Measurements from ENCODE around the gene FBN1.

Gene FBN1

DNA sequence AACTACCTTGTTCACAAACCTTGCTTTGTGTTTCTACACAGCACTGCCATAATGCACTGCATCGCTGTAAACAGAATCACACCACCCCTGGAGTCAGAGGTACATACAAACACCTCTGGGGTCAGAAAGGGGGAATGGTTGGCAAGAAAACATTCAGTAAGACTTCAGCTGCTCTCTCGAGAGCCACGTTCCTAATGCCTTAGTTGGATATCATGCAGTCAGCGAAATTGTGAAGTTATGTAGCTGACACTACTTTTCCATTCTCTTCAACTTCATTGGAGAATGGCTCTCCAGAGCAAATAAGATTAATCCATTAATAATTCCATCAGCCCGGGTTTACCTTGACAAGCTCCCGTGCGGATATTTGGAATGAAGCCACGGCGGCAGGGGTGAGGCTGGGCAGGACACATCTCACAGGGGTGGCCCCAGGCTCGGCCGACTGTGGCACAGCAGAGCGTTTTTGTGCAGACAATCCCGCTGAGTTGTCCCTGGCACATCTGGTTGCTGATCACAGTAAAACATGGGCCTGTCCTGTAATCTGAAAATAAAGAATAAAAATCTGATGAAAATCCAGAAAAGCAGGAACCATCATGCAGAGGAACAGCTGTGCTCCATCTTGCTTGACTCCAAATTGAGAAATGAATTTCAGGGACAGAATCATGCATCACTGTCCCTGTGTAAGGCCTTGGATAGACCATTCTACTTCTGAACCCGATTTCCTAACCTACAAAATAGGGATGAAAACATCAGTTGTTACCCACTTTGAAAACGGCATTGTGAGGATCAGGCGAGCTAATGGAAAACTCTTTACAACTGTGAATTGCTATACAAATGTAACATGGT lies 108.0 kb downstream of the FBN1 start:
- TF ChIP-seq, protein P1, sequence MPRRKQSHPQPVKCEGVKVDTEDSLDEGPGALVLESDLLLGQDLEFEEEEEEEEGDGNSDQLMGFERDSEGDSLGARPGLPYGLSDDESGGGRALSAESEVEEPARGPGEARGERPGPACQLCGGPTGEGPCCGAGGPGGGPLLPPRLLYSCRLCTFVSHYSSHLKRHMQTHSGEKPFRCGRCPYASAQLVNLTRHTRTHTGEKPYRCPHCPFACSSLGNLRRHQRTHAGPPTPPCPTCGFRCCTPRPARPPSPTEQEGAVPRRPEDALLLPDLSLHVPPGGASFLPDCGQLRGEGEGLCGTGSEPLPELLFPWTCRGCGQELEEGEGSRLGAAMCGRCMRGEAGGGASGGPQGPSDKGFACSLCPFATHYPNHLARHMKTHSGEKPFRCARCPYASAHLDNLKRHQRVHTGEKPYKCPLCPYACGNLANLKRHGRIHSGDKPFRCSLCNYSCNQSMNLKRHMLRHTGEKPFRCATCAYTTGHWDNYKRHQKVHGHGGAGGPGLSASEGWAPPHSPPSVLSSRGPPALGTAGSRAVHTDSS (tag by site-specific recombination; IDR thresholded peaks at IDR 0.05) = no peak
- no peak for TF ChIP-seq ZBTB1 (tag by site-specific recombination; IDR thresholded peaks at IDR 0.05)
- no peak for TF ChIP-seq HOXD13 (CRISPR knock-in tag; IDR thresholded peaks at IDR 0.05; ENCODE audit: borderline replicate concordance)
- TF ChIP-seq, protein P2, sequence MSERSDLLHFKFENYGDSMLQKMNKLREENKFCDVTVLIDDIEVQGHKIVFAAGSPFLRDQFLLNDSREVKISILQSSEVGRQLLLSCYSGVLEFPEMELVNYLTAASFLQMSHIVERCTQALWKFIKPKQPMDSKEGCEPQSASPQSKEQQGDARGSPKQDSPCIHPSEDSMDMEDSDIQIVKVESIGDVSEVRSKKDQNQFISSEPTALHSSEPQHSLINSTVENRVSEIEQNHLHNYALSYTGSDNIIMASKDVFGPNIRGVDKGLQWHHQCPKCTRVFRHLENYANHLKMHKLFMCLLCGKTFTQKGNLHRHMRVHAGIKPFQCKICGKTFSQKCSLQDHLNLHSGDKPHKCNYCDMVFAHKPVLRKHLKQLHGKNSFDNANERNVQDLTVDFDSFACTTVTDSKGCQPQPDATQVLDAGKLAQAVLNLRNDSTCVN (tag by site-specific recombination; optimal IDR thresholded peaks at IDR 0.05) = no peak
- no peak for TF ChIP-seq ZBTB17 (tag by site-specific recombination; IDR thresholded peaks at IDR 0.05)
- no peak for TF ChIP-seq ZNF510 (tag by site-specific recombination; IDR thresholded peaks at IDR 0.05; ENCODE audit: insufficient replicate concordance)
- no peak for TF ChIP-seq ZNF223 (tag by site-specific recombination; IDR thresholded peaks at IDR 0.05)
- no peak for TF ChIP-seq ZNF670 (tag by site-specific recombination; IDR thresholded peaks at IDR 0.05; ENCODE audit: low read depth)
- no peak for TF ChIP-seq ZNF544 (tag by site-specific recombination; IDR thresholded peaks at IDR 0.05)
- TF ChIP-seq ZNF785 (tag by site-specific recombination; IDR thresholded peaks at IDR 0.05) = no peak
- TF ChIP-seq ZNF324 (tag by site-specific recombination; IDR thresholded peaks at IDR 0.05) = no peak
- no peak for TF ChIP-seq ZNF664 (tag by site-specific recombination; IDR thresholded peaks at IDR 0.05)
- TF ChIP-seq, protein P3, sequence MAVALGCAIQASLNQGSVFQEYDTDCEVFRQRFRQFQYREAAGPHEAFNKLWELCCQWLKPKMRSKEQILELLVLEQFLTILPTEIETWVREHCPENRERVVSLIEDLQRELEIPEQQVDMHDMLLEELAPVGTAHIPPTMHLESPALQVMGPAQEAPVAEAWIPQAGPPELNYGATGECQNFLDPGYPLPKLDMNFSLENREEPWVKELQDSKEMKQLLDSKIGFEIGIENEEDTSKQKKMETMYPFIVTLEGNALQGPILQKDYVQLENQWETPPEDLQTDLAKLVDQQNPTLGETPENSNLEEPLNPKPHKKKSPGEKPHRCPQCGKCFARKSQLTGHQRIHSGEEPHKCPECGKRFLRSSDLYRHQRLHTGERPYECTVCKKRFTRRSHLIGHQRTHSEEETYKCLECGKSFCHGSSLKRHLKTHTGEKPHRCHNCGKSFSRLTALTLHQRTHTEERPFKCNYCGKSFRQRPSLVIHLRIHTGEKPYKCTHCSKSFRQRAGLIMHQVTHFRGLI (tag by site-specific recombination; IDR thresholded peaks at IDR 0.05) = no peak
- no peak for TF ChIP-seq KLF1 (tag by site-specific recombination; IDR thresholded peaks at IDR 0.05)
- no peak for TF ChIP-seq ZNF555 (tag by site-specific recombination; conservative IDR thresholded peaks at IDR 0.05)
- no peak for TF ChIP-seq GLIS1 (tag by site-specific recombination; IDR thresholded peaks at IDR 0.05)
- TF ChIP-seq, protein P4, sequence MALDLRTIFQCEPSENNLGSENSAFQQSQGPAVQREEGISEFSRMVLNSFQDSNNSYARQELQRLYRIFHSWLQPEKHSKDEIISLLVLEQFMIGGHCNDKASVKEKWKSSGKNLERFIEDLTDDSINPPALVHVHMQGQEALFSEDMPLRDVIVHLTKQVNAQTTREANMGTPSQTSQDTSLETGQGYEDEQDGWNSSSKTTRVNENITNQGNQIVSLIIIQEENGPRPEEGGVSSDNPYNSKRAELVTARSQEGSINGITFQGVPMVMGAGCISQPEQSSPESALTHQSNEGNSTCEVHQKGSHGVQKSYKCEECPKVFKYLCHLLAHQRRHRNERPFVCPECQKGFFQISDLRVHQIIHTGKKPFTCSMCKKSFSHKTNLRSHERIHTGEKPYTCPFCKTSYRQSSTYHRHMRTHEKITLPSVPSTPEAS (tag by site-specific recombination; IDR thresholded peaks at IDR 0.05) = no peak
- Histone ChIP-seq H3K36me3 (ENCODE audit: control insufficient read depth in 2 of 2, insufficient read depth in 1 of 2, low read length in 2 of 2) (no peaks in the 10 kb centered on the region), H3K27ac (ENCODE audit: extremely low read depth, low read depth, low read length) (no peak overlapping the region), H3K4me3 (ENCODE audit: low read depth, low read length) (no peak overlapping the region), H3K9me3 (ENCODE audit: control insufficient read depth, insufficient read depth, low read depth, low read length) (no peaks in the 10 kb centered on the region), H3K4me1 (ENCODE audit: control insufficient read depth, insufficient read depth, low read length) (no peaks in the 10 kb centered on the region)
- ChIA-PET CTCF (interaction anchor here (0.6 kb wide), 1 partner anchor 57 kb away, joined by 3 read pairs; no protein-coding TSS in a partner anchor), POLR2A (no interaction called here)

DNA sequence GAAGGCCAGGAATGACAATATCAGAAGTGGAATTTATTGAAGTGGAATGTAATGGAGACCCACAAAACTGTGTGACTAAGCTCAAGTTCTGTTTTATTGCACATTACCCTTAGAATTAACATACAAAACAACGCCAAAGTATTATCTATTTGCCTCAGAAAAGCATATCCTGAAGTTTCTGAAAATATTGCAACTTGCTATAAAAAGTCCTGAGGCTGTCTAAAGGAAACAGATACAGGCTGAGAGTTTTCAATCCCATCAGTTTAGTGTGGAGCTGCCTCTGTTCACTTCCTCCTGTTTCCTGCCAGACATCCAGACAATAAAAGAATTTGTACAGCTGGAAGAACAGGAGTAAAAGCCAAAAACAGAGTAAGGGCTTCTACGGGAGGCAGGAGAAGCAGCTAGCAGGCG lies 108.8 kb downstream of the FBN1 start:
- POLR2A ChIA-PET = no interaction called here
- Histone ChIP-seq H3K4me3 (ENCODE audit: low read depth, low read length) (no peak overlapping the region), H3K27ac (ENCODE audit: extremely low read depth, low read depth, low read length) (no peak overlapping the region), H3K9me3 (ENCODE audit: control insufficient read depth, insufficient read depth, low read depth, low read length) (no peaks in the 10 kb centered on the region), H3K36me3 (ENCODE audit: control insufficient read depth in 2 of 2, insufficient read depth in 1 of 2, low read length in 2 of 2) (no peaks in the 10 kb centered on the region), H3K4me1 (ENCODE audit: control insufficient read depth, insufficient read depth, low read length) (no peaks in the 10 kb centered on the region)
- CTCF ChIA-PET = no interaction called here
- no peak for TF ChIP-seq BCL11B (tag by site-specific recombination; IDR thresholded peaks at IDR 0.05; ENCODE audit: low read depth)
- TF ChIP-seq KLF7 (tag by site-specific recombination; IDR thresholded peaks at IDR 0.05; ENCODE audit: borderline replicate concordance) = no peak
- TF ChIP-seq, protein P5, sequence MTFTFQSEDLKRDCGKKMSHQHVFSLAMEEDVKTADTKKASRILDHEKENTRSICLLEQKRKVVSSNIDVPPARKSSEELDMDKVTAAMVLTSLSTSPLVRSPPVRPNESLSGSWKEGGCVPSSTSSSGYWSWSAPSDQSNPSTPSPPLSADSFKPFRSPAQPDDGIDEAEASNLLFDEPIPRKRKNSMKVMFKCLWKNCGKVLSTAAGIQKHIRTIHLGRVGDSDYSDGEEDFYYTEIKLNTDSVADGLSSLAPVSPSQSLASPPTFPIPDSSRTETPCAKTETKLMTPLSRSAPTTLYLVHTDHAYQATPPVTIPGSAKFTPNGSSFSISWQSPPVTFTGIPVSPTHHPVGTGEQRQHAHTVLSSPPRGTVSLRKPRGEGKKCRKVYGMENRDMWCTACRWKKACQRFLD (tag by site-specific recombination; IDR thresholded peaks at IDR 0.05) = no peak
- no peak for TF ChIP-seq ZNF629 (tag by site-specific recombination; IDR thresholded peaks at IDR 0.05)
- TF ChIP-seq PRDM1 (tag by site-specific recombination; IDR thresholded peaks at IDR 0.05) = no peak
- TF ChIP-seq, protein P6, sequence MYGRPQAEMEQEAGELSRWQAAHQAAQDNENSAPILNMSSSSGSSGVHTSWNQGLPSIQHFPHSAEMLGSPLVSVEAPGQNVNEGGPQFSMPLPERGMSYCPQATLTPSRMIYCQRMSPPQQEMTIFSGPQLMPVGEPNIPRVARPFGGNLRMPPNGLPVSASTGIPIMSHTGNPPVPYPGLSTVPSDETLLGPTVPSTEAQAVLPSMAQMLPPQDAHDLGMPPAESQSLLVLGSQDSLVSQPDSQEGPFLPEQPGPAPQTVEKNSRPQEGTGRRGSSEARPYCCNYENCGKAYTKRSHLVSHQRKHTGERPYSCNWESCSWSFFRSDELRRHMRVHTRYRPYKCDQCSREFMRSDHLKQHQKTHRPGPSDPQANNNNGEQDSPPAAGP (tag by site-specific recombination; IDR thresholded peaks at IDR 0.05) = no peak
- no peak for TF ChIP-seq ZNF302 (tag by site-specific recombination; IDR thresholded peaks at IDR 0.05; ENCODE audit: low read depth)
- TF ChIP-seq, protein P7, sequence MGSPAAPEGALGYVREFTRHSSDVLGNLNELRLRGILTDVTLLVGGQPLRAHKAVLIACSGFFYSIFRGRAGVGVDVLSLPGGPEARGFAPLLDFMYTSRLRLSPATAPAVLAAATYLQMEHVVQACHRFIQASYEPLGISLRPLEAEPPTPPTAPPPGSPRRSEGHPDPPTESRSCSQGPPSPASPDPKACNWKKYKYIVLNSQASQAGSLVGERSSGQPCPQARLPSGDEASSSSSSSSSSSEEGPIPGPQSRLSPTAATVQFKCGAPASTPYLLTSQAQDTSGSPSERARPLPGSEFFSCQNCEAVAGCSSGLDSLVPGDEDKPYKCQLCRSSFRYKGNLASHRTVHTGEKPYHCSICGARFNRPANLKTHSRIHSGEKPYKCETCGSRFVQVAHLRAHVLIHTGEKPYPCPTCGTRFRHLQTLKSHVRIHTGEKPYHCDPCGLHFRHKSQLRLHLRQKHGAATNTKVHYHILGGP (tag by site-specific recombination; IDR thresholded peaks at IDR 0.05) = no peak
- no peak for TF ChIP-seq ZNF585B (tag by site-specific recombination; IDR thresholded peaks at IDR 0.05)
- no peak for TF ChIP-seq ZNF658 (tag by site-specific recombination; IDR thresholded peaks at IDR 0.05)

Data from HEK293 (cell line).